Subcutaneous adipose tissue (tissue), 4 donors: ENCODE data around the gene CYP26A1. TPM values are rescaled to one million over a fixed set of nuclear protein-coding genes. Genes with fewer than 3 reads are reported as not detected.

Experiments used
- total RNA-seq, 4 donors: library from RNA; depleted of rRNA; stranded (reverse); fragments of >200 nt; gene quantifications; one replicate each; pipeline ENCODE4 v1.1.0, GENCODE V29; 2016
- TF ChIP-seq, protein P1 (sequence below): fragments of 450-650 bp; IDR thresholded peaks from one replicate; pipeline ENCODE4 v1.5.1; 2016; ENCODE audit warnings: low read depth, mild to moderate bottlenecking, control low read depth, antibody characterized with exemption, moderate library complexity

The CYP26A1 gene, protein sequence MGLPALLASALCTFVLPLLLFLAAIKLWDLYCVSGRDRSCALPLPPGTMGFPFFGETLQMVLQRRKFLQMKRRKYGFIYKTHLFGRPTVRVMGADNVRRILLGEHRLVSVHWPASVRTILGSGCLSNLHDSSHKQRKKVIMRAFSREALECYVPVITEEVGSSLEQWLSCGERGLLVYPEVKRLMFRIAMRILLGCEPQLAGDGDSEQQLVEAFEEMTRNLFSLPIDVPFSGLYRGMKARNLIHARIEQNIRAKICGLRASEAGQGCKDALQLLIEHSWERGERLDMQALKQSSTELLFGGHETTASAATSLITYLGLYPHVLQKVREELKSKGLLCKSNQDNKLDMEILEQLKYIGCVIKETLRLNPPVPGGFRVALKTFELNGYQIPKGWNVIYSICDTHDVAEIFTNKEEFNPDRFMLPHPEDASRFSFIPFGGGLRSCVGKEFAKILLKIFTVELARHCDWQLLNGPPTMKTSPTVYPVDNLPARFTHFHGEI
- total RNA-seq, result not detected

DNA sequence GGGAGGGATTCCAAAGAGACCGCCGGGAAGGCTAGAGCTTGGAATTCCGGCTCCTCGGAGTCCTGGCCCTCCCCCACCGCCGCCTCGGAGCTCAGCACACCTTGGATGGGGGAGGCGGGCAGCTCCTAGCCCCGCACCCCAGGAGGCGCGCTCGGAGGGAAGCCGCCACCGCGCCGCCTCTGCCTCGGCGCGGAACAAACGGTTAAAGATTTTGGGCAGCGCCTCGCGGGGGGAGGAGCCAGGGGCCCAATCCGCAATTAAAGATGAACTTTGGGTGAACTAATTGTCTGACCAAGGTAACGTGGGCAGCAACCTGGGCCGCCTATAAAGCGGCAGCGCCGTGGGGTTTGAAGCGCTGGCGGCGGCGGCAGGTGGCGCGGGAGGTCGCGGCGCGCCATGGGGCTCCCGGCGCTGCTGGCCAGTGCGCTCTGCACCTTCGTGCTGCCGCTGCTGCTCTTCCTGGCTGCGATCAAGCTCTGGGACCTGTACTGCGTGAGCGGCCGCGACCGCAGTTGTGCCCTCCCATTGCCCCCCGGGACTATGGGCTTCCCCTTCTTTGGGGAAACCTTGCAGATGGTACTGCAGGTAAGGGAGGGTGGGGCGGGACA is at the start of gene CYP26A1:
Gene CYP26A1, plus strand, starts transcription at position 355 of the 608 bp plus-strand sequence. Its CDS starts 42 bp downstream, at position 397.
- TF ChIP-seq, protein P1, sequence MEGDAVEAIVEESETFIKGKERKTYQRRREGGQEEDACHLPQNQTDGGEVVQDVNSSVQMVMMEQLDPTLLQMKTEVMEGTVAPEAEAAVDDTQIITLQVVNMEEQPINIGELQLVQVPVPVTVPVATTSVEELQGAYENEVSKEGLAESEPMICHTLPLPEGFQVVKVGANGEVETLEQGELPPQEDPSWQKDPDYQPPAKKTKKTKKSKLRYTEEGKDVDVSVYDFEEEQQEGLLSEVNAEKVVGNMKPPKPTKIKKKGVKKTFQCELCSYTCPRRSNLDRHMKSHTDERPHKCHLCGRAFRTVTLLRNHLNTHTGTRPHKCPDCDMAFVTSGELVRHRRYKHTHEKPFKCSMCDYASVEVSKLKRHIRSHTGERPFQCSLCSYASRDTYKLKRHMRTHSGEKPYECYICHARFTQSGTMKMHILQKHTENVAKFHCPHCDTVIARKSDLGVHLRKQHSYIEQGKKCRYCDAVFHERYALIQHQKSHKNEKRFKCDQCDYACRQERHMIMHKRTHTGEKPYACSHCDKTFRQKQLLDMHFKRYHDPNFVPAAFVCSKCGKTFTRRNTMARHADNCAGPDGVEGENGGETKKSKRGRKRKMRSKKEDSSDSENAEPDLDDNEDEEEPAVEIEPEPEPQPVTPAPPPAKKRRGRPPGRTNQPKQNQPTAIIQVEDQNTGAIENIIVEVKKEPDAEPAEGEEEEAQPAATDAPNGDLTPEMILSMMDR, result no peak

DNA sequence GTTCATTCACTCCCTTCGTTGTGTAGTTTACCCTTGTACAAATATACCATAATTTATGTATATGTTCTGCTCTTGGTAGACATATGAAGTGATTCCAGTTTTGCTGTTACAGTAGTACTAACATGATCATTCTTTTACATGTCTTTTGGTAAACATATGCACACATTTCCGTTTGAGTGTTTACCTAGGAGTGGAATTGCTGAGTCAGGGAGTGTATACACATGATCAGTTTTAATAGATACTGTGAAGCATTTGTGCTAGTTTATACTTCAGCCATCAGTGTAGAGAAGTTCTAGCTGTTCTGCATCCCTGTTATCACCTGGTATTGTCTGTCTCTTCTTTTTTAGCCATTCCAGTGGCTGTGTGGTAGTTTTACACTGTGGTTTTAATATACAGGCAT is 47.6 kb upstream of the CYP26A1 start:
- TF ChIP-seq, protein P1, result no peak

DNA sequence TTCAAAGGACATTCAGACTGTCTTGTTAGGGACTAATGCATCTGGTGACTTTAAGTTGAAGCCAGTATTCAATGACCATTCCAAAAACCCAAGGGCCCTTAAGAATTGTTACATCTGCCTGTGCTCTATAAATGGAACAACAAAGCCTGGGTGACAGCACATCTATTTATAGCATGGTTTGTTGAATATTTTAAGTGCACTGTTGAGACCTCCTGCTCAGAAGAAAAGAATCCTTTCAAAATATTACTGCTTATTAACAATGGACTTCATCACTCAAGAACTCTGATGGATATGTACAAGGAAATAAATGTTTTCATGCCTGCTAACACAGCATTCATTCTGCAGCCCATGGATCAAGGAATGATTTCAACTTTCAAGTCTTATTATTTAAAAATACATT is 46.2 kb upstream of the CYP26A1 start:
- TF ChIP-seq, protein P1, result no peak

DNA sequence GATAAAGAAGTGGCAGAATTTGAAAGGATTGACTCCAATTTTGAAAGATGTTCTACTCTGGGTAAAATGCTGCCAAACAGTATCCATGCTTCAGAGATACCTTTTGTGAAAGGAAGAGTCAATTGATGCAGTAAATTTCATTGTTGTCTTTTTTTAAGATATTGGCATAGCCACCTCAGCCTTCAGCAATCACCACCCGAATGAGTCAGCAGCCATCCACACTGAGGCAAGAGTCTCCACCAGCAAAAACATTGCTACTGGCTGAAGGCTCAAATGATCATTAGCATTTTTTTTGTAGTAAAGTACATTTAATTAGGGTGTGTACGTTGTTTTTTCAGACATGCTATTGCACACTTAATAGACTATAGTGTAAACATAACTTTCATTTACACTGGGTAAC is 44.8 kb upstream of the CYP26A1 start:
- TF ChIP-seq, protein P1, result no peak

DNA sequence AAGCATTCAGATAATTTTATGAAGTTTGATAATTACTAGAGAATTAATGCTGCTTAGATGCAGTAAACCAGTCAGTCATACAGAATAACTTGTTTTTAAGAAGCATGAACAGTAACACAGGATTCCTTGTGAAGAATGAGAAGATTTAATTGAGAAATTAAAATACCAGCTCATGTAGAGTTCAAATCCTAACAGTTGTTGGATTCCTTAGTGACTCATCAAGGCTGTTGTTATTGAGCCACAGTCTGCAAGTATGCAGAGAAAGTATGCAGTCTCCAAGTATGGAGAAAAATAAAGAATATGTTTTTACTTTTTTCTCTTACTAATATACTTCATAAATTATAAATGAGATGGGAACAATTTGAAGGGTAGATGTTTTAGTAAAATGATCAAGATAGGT is 43.3 kb upstream of the CYP26A1 start:
- TF ChIP-seq, protein P1, result no peak

DNA sequence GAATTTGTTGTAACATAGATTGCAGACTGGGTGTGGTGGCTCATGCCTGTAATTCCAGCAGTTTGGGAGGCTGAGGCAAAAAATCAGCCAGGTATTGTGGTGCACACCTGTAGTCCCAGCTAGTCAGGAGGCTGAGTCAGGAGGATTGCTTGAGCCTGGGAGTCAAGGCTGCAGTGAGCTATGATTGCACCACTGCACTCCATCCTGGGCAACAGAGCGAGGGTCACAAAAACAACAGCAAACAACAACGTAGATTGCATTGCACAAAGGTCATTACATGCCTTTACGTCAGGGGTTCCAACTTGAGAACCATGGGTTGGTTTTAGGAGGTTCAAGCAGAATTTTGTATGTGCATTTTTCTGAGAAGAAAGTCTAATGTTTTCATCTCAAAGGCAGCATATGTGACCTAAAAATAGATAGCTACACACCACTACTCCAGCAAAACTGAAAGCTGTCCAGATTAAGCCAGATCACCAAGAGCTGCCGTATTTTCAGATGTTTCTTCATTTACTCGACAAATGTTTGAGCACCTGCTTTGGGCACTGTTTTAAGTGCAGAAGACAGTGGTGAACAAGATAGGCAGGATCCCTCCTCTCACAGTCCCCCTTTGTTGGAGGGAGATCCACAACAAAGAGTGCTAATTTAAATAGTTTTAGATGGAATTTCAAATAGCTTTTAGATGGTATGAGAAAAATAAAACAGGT is 41.4 kb upstream of the CYP26A1 start:
- TF ChIP-seq, protein P1, result no peak

DNA sequence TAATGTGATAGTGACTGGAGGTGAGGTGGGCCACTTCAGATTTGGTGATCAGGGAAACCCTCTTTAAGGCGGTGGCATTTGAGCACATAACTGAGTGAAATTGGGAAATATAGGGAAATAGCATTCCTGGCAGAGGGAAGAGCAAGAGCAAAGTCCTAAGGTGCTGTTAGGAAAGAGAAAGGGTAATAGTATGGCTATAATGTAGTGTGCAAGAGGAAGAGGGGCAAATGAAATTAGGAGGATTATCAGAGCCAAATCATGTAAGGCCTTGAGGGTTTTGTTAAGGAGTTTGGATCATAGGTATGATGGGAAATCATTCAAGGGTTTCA is 40.9 kb upstream of the CYP26A1 start:
- TF ChIP-seq, protein P1, result no peak
